Measurements from ENCODE around the gene FBXO9. TPM values are rescaled to one million over a fixed set of nuclear protein-coding genes. Genes with fewer than 3 reads are reported as not detected.

FBXO9 gene
- polyA plus RNA-seq, 5 donors = 93.4 to 132 (median 108) TPM

GRCh38 chr6:53134601-53135235 lies 69.5 kb downstream of the FBXO9 start:
- no peak for DNase-seq

GRCh38 chr6:53136000-53136609 lies 70.9 kb downstream of the FBXO9 start:
- DNase-seq = no peak

GRCh38 chr6:53139841-53140413 lies 74.7 kb downstream of the FBXO9 start:
- no peak for DNase-seq

GRCh38 chr6:53142810-53143209 lies 77.6 kb downstream of the FBXO9 start:
- no peak for DNase-seq

GRCh38 chr6:53143710-53144109 lies 78.5 kb downstream of the FBXO9 start:
- DNase-seq = no peak

- DNase-seq = no peak
Observed at GRCh38 chr6:53144802-53145201, 79.6 kb downstream of the FBXO9 start.

- no peak for DNase-seq
Observed at GRCh38 chr6:53148684-53149083, 83.5 kb downstream of the FBXO9 start, which contains the start of gene GCM1. GCM1 (minus strand) TSS chr6:53148841; CDS start chr6:53145632, 3,209 bp downstream.

Other genes starting within 250 kb of the FBXO9 start
- not detected for gene GSTA5, start 224.6 kb upstream of the FBXO9 start, polyA plus RNA-seq (ENCODE audit: insufficient read depth in 1 of 5, insufficient read length in 5 of 5, low replicate concordance in 1 of 5)
- 1 to 10 TPM in 3 of 5 donors, under 1 TPM in 2; 0.48 to 2.5 (median 1.3) TPM for gene GSTA3, start 155.7 kb upstream of the FBXO9 start, polyA plus RNA-seq (ENCODE audit: insufficient read depth in 1 of 5, insufficient read length in 5 of 5, low replicate concordance in 1 of 5)
- 100 to 1,000 TPM; 111 to 170 (median 139) TPM for gene GSTA4, start 70.1 kb upstream of the FBXO9 start, polyA plus RNA-seq (ENCODE audit: insufficient read depth in 1 of 5, insufficient read length in 5 of 5, low replicate concordance in 1 of 5)
- 10 to 100 TPM; 12.6 to 22.5 (median 19.8) TPM for gene CILK1, start 3.6 kb upstream of the FBXO9 start, polyA plus RNA-seq (ENCODE audit: insufficient read depth in 1 of 5, insufficient read length in 5 of 5, low replicate concordance in 1 of 5)
- gene GCM1, start 83.4 kb downstream of the FBXO9 start, polyA plus RNA-seq (ENCODE audit: insufficient read depth in 1 of 5, insufficient read length in 5 of 5, low replicate concordance in 1 of 5) = under 1 TPM in 1 of 5 donors, not detected in 4; 0.07 TPM

Measured in right lung (tissue), 5 donors.